Central memory CD4-positive, alpha-beta T cell (primary cell): Measurements from ENCODE around the gene SEMA6B.
"Not testable (repeated sequence)": the region's sequence is repeated elsewhere in the genome, so short reads cannot be mapped to it uniquely, and the experiment has no call there.

Source experiments
- DNase-seq: peaks from one replicate; pipeline ENCODE4 v3.0.0; 2022
- total RNA-seq, 3 experiments: gene quantifications; one replicate each; lab custom pipeline; 2026; lab: John Stamatoyannopoulos, UW

The SEMA6B gene
- total RNA-seq: 0 to 0.04 (median 0) reads per million in 3 experiments

DNA sequence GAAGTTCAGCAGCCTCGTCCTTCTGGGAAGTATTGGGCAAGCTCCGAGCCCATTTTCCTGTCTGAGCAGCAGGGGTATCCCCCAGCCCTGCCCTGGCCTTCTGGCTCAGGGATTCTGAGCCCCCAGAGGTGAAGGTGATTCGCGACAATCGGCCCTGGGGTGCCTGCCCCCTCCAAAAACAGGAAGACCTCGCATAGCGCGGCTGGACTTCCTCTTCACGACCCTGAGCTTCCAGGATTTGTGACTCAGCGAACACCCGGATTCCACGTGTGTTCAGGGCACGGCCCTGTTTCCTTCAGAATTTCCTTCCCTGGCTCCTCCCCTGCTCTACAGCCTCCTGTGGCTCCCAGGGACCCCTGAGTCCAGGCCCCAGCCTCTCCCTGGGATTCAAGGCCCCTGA, at the start of gene SEMA6B:
TSS of gene SEMA6B (minus strand) at position 116 of the 400 bp plus-strand sequence. CDS start 1,227 bp downstream, outside the sequence.
- DNase-seq: no peak

DNA sequence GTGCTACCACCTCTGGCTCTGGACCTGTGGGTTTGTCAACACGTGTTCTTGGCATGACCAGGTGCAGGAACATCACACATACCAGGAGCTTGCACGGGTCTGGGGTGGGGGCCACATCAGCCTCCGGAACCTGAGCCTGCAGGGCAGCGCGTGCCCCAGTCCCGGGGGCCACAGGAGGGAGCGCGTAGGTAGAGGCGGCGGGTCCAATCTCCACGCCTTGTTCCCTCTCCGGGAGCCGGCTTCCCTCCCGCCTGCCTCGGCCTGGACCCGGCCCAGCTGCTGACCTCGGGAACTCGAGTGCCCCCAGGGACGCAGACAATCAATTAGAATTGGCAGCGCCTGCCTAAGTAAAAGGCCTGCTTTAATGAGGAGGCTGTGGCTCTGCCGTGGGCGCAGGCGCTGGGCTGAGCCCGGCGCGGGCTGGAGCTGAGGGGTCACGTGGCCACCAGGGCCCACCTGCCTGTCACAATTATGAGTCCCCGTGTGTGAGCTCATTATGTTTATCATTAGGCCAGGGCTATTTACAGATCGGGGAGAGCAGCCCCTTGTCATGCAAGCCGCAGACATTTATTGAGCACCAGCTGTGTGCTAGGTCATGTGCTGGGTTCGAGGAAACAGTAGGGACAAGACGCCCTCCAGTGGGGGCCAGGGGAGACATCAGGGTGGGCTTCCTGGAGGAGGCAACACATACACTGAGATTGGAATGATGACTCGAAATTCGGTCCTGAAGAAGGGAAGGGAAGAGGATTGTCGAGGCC, 47.6 kb upstream of the SEMA6B start:
- no peak for DNase-seq

DNA sequence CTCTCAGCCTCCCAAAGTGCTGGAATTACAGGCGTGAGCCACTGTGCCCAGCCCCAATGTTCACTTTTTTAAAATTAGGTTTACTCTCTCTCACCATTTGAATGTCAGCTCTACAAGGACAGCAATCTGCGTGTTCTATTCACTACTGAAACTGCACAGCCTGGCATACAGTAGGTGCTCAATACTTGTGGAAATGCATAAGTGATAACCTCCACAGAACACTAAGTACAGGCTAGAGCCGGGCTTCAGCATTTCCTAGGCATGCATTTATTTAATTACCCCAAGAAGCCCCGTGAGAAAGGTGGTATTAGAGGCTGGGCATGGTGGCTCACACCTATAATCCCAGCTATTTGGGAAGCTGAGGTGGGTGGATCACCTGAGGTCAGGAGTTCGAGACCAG, 46.7 kb upstream of the SEMA6B start:
- no peak for DNase-seq

DNA sequence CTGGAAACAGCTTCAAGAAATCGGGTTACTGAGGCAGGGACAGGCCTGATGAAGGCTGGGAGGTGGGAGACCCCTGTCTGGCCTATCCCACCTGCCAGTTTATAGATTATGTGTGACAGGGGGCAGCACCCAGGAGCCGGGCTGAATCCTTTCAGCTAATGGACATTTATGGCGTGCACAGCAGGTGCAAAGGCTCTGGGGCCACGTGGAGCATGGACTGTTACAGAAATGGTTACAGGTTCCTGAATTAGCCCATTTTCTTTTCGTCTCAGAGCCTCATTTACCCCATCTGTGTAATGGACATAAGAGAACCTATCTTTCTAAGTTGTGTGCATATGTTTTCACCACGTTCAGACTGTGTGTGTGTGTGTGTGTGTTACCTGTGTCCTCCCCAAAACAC, 45.4 kb upstream of the SEMA6B start:
- DNase-seq: no peak

DNA sequence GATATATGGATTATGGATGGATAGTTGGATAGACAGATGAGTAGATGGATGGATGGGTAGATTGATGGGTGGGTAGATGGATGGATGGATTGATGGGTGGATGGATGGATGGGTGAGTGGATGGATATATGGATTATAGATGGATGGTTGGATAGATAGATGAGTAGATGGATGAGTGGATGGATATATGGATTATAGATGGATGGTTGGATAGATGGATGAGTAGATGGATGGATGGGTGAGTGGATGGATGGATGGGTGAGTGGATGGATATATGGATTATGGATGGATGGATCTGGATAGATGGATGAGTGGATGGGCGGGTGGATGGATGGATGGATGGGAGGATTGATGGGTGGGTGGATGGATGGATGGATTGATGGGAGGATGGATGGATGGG, 43.4 kb upstream of the SEMA6B start:
- DNase-seq: no peak

GRCh38 chr19:4602173-4602788, 42.8 kb upstream of the SEMA6B start:
- no peak for DNase-seq

- no peak for DNase-seq
Measured at GRCh38 chr19:4600893-4601292, 41.4 kb upstream of the SEMA6B start.

- no peak for DNase-seq
Measured at GRCh38 chr19:4600082-4600481, 40.6 kb upstream of the SEMA6B start.

DNA sequence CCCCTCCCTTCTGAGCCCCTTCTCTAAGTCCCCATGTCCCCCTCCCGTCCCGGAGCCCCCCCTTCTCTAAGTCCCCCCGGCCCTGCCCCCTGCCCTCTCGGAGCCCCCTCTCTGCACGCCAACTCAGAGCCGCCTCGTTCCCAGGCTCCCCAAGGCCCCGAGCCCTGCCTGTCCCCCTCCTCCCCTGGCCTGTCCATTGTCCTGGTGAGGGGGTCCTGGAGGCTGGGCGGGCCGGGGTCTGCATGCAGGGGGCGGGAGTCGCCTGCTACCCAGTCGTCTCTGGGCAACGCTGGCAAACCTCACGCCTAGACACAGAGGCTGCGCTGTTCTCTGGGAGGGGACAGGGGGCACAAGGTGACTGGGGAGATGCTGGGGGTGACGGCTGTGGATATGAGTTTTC, 39.2 kb upstream of the SEMA6B start:
- DNase-seq: no peak

DNA sequence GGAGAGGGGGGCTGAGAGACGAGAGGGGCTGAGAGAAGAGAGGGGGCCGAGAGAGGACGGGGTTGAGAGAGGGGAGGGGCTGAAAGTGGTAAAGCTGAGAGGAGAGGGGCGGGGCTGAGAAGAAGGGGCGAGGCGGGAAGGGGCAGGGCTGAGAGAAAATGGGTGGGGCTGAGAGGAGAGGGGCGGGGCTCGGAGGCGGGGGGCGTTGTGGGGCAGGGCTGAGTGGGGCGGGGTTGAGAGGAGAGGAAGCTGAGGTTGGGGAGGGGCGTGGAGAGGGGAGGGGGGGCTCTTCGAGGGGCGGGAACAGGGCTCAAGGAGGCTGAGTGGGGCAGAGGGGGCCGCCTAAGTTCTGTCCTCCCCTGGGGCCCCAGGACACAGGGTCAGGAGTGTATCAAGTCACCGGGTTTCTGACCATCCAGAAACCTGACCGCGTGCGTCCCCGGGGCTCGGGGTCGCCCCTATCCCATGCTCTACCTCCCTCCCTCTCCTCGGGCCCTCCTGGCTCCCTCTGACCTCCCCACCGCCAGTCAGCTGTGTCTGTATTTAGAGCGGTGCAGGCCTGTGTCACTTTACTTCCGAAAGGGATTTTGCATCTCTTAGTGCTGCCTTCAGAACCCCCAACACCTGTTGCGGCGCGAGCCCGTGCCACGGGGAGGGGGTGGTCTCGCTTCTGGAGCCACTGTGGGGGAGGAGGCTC, 38.6 kb upstream of the SEMA6B start:
- no peak for DNase-seq

DNA sequence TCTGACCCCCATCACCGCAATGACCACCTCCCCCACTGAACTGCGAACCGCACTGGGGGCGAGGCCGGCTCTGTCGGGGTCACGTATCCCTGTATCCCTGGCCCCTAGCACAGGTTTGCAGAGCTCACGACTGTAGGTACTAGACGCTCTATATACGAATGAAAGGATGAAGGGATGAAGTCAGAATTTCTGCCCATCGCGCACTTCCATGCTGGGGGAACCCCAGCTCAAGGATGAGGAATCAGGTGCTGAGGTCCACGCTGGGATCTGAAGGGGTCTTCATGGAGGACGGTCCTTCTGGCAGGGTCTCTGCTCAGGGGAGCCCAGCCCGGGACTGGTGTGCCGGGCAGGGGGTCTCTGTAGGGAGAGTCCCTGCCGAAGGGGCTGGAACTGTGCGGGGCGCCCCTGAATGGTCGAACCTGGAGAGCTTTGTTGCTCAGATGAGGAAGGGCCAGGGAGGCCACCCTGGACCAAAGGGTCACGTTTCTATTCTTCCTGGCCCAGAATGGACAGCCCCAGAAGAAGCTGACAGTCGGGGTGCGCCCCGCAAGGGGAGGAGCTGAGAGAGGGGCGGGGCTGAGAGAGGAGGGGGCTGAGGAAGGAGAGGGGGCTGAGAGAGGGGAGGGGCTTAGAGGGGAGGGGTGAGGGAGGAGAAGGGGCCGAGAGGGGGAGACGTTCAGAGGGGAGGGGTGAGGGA, 37.9 kb upstream of the SEMA6B start:
- no peak for DNase-seq

DNA sequence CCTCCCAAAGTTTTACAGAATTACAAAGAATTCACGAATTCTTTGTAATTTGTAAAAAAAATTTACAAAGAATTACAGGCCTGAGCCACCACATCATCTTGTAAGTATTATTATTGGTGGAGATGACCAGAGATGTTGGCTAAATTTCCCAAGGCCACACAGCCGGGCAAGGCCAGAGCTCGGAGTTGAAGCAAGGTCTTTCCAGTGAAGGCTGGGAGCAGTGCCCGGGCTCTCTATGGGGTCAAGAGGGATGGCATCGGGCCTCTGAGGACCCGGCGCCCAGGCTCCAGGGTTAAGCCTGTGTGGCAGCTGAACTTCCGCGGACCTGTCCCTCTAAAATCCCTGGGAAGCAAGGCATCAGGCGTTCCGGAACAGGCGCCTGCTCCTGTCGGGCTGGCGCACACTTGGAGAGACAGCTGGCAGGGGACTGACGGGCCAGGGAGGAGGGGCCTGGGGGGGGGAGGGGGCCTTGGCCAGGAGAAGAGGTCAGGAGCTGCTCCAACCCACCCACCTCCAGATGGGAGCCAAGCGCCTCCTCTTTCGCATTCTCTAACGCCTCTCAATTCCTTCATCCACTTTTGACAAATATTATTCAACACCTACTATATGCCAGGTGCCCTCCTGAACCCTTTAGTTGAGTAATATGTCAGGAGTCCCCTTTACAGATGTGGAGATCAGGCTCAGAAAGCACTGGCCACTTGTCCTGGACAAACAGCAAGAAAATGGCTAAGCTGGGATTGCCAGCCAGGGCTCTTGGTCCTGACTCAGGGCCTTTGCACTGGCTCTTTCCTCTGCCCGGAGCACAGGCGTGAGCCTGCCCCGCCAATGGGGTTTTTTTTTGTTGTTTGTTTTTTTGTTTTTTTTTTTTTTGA, 36.8 kb upstream of the SEMA6B start:
- DNase-seq: no peak

GRCh38 chr19:4595158-4595557, 35.7 kb upstream of the SEMA6B start:
- DNase-seq: not testable (repeated sequence)

DNA sequence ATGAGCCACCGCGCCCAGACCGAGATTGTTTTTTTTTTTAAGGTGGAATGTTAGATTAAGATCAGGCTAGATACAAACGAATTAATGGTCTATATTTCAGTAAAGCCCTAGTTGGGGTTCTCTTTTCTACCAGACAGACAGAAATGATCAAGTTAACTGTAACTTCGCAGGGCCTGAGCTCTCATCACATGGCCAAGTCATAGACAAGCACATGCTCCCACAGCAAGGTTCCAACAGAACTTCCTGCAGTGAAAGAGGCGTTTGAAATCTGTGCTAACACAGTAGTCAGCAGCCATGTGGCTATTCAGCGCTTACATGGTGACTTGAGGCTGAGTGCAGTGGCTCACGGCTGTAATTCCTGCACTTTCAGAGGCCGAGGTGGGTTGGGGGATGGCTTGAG, 34.7 kb upstream of the SEMA6B start:
- DNase-seq: no peak

DNA sequence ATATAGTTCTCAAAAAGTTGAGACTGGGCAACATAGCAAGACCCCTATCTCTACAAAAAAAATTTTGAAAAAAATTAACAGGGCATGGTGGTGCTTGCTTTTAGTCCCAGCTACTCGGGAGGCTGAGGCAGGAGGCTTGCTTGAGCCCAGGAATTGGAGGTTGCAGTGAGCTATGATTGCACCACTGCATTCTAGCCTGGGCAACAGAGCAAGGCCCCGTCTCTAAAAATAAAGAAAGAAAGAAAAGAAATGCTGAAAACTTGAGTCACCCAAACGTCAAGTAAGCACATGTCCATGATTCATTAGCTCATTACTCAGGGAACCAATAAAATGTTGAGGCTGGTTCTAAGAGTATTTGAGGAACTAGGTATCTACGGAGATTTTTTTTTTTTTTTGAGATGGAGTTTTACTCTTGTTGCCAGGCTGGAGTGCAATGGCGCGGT, 33.9 kb upstream of the SEMA6B start:
- no peak for DNase-seq

- no peak for DNase-seq
Measured at GRCh38 chr19:4592445-4592844, 33.0 kb upstream of the SEMA6B start.

DNA sequence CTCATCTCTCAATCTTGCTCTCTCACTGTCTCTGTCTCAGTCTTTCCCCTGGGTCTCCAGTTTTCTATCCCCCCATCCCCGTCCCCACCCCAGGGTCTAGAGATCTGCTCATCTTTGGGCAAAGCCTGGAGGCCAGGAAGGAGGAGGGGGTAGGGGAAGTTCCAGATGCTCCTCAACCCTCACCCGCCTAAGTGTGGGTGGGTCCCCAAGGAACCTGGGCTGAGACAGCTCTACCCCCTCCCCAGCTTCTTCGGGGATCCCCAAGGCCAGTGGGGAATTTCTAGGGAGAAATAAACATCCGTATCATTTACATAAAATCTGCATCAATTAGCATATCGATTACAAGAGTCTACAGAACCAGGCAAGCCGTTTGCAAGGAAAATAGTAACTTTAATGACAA, 31.8 kb upstream of the SEMA6B start:
- no peak for DNase-seq

DNA sequence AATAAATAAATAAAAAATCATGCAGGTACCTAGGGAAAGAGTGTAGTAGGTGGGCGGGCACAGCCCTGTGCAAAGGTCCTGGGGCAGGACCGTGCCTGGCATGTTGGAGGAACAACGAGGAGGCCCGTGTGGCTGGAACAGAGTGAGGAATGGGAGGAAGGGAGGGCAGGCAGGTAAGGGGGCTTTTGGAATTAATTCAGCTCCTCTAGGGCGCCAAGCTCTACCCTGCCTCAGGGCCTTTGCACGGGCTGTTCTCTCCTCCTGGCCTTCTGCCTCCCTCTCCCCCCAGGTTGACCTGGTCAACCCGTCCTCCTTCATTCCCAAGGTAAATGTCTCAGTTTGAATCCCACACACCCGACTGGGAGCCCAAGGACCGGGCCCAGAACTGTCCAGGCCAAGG, 31.1 kb upstream of the SEMA6B start:
- DNase-seq: no peak

DNA sequence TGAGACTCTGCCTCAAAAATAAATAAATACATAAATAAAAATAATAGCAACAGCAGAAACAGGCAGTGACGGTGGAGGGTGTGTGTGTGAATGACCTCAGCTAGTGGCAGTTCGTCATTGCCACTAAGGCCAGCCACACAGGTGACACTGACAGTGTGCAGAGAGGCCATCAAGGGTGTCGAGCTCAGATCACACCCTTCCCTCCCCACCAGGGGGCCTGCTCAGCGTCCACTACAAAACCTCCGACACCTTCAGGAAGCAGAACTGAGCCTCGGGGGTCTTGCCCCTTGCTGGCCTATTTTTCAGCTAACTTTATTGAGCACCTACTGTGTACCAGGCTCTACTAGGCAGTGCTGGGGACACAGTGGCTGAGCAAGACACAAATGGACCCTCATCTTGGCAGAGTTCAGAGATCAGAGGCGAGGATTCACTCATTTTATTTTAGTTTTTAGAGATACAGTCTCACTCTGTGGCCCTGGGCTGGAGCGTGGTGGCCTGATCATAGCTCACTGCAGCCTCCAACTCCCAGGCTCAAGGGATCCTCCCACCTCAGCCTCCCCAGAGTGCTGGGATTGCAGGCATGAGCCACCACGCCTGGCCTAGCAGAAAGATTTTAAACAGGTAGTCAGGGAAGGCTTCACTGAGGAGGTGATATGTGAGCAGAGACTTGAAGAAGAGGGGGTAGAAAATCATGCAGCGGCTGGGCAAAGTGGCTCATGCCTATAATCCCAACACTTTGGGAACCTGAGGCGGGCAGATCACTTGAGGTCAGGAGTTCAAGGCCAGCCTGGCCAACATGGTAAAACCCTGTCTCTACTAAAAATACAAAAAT, 30.3 kb upstream of the SEMA6B start:
- no peak for DNase-seq

- no peak for DNase-seq
Measured at GRCh38 chr19:4588291-4588761, 28.8 kb upstream of the SEMA6B start.

DNA sequence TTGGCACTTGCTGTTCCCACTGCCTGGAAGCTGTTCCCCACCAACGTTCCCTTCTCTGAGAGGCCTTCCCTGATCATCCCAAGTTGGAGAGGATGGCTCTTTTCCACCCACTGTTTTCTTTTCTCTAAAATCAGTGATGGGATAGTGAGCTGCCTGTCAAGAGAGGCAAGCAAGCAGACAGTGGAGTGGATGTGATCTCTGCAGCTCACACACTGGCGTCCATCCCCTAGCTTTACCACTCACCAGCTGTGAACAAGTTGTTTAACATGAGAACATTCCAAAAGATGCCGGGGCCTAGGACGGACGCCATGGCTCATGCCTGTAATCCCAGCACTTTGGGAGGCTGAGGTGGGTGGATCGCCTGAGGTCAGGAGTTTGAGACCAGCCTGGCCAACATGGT, 28.0 kb upstream of the SEMA6B start:
- DNase-seq: no peak
